T47D (cell line): ENCODE measurements around the gene CABCOCO1.
A peak's percentile ranks its signal among the peaks of the same experiment; 100 is the strongest.
"Not testable (repeated sequence)": the region's sequence is repeated elsewhere in the genome, so short reads cannot be mapped to it uniquely, and the experiment has no call there.

Experiments
- DNase-seq, 2 experiments: peaks; one replicate each; pipeline versions ENCODE4 v3.0.0 to v3.0.0-alpha.2; 2011 to 2012; ENCODE audit warnings: low read depth in 1 of 2, low spot score in 1 of 2
- JUND ChIP-seq: IDR thresholded peaks from 2 replicates; pipeline ENCODE4 v1.6.1; 2012; ENCODE audit warnings: low read depth
- in situ Hi-C: cut with HindIII; loops from 2 replicates; pipeline ENCODE4 v1.10.0; 2016; ENCODE audit warnings: low sequenced_read_pairs, low pct_unique_long_range_greater_than_20kb

Gene CABCOCO1

GRCh38 chr10:61732629-61733278 is 70.0 kb downstream of the CABCOCO1 start:
- in situ Hi-C loops = no loop called here
- peak; percentile 70; the same call in 1 of the 2 replicates for TF ChIP-seq JUND
- DNase-seq = no peak

GRCh38 chr10:61733358-61733940 is 70.7 kb downstream of the CABCOCO1 start:
- DNase-seq = peak; percentile 9 to 78
- in situ Hi-C loops = no loop called here
- TF ChIP-seq JUND = no peak

- in situ Hi-C loops = no loop called here
- DNase-seq = no peak
- TF ChIP-seq JUND = no peak
These were observed 73.2 kb downstream of the CABCOCO1 start for GRCh38 chr10:61735882-61736281.

GRCh38 chr10:61737455-61737854 is 74.7 kb downstream of the CABCOCO1 start:
- DNase-seq, in situ Hi-C loops: not testable (repeated sequence)

- no peak for TF ChIP-seq JUND
- no peak for DNase-seq
- in situ Hi-C loops = no loop called here
These were observed 80.1 kb downstream of the CABCOCO1 start for GRCh38 chr10:61742812-61743211.

GRCh38 chr10:61744469-61744868 is 81.7 kb downstream of the CABCOCO1 start:
- DNase-seq = no peak
- in situ Hi-C loops = no loop called here
- no peak for TF ChIP-seq JUND

GRCh38 chr10:61746377-61746776 is 83.6 kb downstream of the CABCOCO1 start:
- in situ Hi-C loops = no loop called here
- no peak for TF ChIP-seq JUND
- no peak for DNase-seq

- TF ChIP-seq JUND = no peak
- in situ Hi-C loops = no loop called here
- DNase-seq = no peak
These were observed 84.6 kb downstream of the CABCOCO1 start for GRCh38 chr10:61747307-61747706.

GRCh38 chr10:61749291-61749690 is 86.6 kb downstream of the CABCOCO1 start:
- DNase-seq = no peak
- no peak for TF ChIP-seq JUND
- in situ Hi-C loops = no loop called here

- TF ChIP-seq JUND = no peak
- DNase-seq = peak; percentile 11 to 86
- in situ Hi-C loops = no loop called here
These were observed 88.3 kb downstream of the CABCOCO1 start for GRCh38 chr10:61750943-61751471.

- in situ Hi-C loops = no loop called here
- TF ChIP-seq JUND = no peak
- no peak for DNase-seq
These were observed 88.9 kb downstream of the CABCOCO1 start for GRCh38 chr10:61751599-61751998.

- in situ Hi-C loops = no loop called here
- TF ChIP-seq JUND = no peak
- DNase-seq = peak in 1 of 2 experiments; percentile 35
These were observed 89.6 kb downstream of the CABCOCO1 start for GRCh38 chr10:61752111-61753011.

GRCh38 chr10:61753453-61753852 is 90.7 kb downstream of the CABCOCO1 start:
- in situ Hi-C loops = no loop called here
- TF ChIP-seq JUND = no peak
- DNase-seq = no peak
